HG02642 (cell line): ENCODE results near the gene NXN.
"Not testable (repeated sequence)": the region's sequence is repeated elsewhere in the genome, so short reads cannot be mapped to it uniquely, and the experiment has no call there.

Experiments used
- ATAC-seq: cut with Tn5 transposase; IDR thresholded peaks from one replicate; pipeline ENCODE4 v1.9.1; 2021; ENCODE audit warnings: mild to moderate bottlenecking; ENCODE audit not compliant: unreplicated experiment, poor library complexity

Gene NXN

GRCh38 chr17:752002-752619 lies 227.5 kb downstream of the NXN start, which contains the start of gene GEMIN4:
TSS of gene GEMIN4 (minus strand) at chr17:752264. CDS start at chr17:752142, 122 bp downstream.
- peak; percentile 87 for ATAC-seq

GRCh38 chr17:751269-752001 lies 228.1 kb downstream of the NXN start:
- ATAC-seq: peak; percentile 37

- no peak for ATAC-seq
Measured at GRCh38 chr17:750431-751037, 229.0 kb downstream of the NXN start.

- not testable (repeated sequence) for ATAC-seq
Measured at GRCh38 chr17:749359-749758, 230.2 kb downstream of the NXN start.
